Measurements from ENCODE around the gene CHRNB2. TPM values are rescaled to one million over a fixed set of nuclear protein-coding genes. Genes with fewer than 3 reads are reported as not detected.

The CHRNB2 gene, protein sequence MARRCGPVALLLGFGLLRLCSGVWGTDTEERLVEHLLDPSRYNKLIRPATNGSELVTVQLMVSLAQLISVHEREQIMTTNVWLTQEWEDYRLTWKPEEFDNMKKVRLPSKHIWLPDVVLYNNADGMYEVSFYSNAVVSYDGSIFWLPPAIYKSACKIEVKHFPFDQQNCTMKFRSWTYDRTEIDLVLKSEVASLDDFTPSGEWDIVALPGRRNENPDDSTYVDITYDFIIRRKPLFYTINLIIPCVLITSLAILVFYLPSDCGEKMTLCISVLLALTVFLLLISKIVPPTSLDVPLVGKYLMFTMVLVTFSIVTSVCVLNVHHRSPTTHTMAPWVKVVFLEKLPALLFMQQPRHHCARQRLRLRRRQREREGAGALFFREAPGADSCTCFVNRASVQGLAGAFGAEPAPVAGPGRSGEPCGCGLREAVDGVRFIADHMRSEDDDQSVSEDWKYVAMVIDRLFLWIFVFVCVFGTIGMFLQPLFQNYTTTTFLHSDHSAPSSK
- total RNA-seq (under 1 TPM in 2 of 7 donors, not detected in 5; 0.18 to 0.32 TPM), polyA plus RNA-seq (under 1 TPM in 1 of 3 donors, not detected in 2; 0.03 TPM)
- long read RNA-seq, donor 1, result 0 reads
- long read RNA-seq, donor 2, result 0 reads

DNA sequence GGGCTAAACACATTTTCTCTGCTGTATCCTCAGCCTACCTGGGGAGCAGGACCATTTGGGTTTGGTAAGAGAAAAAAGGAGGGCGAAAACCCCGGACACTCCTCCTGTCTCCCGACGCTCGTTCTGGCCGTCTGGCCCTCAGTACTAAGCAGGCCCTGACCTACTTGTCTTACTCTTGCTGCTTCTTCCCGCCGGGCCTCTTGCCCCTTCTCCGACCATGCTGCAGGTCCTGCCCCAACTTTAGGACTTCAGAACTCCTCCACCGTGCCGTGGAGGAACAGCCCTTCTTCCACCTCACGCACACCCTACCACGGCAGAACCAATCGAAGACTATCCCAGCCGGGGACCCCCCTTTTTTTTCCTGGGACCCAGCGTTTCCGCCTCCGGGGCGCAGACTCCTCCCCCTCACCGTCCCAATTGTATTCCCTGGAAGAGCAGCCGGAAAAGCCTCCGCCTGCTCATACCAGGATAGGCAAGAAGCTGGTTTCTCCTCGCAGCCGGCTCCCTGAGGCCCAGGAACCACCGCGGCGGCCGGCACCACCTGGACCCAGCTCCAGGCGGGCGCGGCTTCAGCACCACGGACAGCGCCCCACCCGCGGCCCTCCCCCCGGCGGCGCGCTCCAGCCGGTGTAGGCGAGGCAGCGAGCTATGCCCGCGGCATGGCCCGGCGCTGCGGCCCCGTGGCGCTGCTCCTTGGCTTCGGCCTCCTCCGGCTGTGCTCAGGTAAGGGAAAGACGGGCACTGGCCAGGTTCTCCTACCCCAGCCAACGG lies at the start of gene CHRNB2:
Gene CHRNB2 (plus strand): TSS at position 393 of the 771 bp plus-strand sequence. CDS start 267 bp downstream, at position 660.
- no peaks in the 10 kb centered on the region for H3K36me3 ChIP-seq
- no peaks in the 10 kb centered on the region for H3K9me3 ChIP-seq
- DNase-seq, result peak; percentile 90
- peaks cover 3 to 12% (median 9%) of the 10 kb centered on the region in 6 donors for H3K4me1 ChIP-seq
- WGBS, 5 donors, result 3 to 9% (median 4%) methylated on average over 32 to 53 of the region's 53 CpGs
- intact Hi-C loops (cut with DNase I; ENCODE audit: low total_unique reads), result loop anchor here (10.0 kb wide), 1 partner anchor 197 kb away; no protein-coding TSS in a partner anchor
- peak in 2 of 3 donors; percentile 26 to 64 for TF ChIP-seq POLR2AphosphoS5 (IDR thresholded peaks at IDR 0.05)
- TF ChIP-seq, protein P1, sequence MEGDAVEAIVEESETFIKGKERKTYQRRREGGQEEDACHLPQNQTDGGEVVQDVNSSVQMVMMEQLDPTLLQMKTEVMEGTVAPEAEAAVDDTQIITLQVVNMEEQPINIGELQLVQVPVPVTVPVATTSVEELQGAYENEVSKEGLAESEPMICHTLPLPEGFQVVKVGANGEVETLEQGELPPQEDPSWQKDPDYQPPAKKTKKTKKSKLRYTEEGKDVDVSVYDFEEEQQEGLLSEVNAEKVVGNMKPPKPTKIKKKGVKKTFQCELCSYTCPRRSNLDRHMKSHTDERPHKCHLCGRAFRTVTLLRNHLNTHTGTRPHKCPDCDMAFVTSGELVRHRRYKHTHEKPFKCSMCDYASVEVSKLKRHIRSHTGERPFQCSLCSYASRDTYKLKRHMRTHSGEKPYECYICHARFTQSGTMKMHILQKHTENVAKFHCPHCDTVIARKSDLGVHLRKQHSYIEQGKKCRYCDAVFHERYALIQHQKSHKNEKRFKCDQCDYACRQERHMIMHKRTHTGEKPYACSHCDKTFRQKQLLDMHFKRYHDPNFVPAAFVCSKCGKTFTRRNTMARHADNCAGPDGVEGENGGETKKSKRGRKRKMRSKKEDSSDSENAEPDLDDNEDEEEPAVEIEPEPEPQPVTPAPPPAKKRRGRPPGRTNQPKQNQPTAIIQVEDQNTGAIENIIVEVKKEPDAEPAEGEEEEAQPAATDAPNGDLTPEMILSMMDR (IDR thresholded peaks at IDR 0.05 in 8 of 11, conservative IDR thresholded peaks at IDR 0.05 in 3 of 11), result peak in 1 of 11 experiments; percentile 16
- no peak for TF ChIP-seq POLR2A (IDR thresholded peaks at IDR 0.05)
- H3K27me3 ChIP-seq (replicated peaks in 1 of 7), result peaks cover 0 to 61% (median 20%) of the 10 kb centered on the region in 7 donors
- no peak within 1 kb of the TSS for H3K27ac ChIP-seq
- peak within 1 kb of the TSS in 6 of 8 donors; percentile 5 to 55 (median 10) for H3K4me3 ChIP-seq

DNA sequence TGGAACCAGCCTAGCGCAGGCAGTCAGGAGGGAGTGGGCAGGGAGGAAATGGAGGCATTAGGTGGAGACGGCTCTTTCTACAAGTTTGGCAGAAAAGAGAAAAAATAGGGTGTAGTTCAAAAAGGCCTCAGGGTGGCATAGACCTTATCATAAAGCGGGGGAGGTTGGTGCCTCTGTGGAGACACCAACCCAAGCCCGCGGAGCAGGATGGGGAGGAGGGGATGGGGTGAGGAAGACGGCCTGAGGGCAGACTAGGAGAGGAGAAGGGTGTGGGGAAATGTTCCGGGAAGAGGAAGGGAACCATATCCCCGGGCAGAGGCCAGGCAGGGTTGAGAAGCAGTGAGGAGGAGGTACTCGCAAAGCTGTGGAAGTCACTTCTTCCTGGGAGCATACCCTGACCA lies 48.0 kb upstream of the CHRNB2 start:
- Histone ChIP-seq H3K4me1 (peaks cover 3 to 29% (median 8%) of the 10 kb centered on the region in 6 donors), H3K9me3 (no peaks in the 10 kb centered on the region)
- DNase-seq, result peak; percentile 34

DNA sequence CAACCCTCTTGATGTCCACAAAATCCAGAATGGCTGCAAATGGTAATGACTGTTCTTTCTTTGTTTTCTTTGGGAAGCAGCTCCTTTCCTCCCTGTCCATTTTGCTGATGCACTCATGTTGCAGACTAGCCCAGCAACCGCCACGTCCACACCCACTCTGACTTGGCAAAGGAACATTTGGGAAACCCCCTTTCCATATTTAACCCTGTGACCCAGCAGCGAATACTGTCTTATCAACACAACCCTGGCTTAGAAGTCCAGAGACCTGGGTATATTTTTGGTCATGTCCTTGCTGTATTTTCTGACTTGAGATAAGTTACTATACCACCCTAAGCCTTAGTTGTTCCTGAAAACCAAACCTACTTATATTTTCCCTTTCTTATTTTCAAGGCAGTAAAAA lies 47.2 kb upstream of the CHRNB2 start:
- H3K27me3 ChIP-seq (replicated peaks in 1 of 7), result no peaks in the 10 kb centered on the region
- H3K27ac ChIP-seq, result peak overlapping the region in 5 of 8 donors; percentile 41 to 64 (median 60)
- no peaks in the 10 kb centered on the region for H3K9me3 ChIP-seq
- WGBS, 5 donors, result 27 to 70% (median 50%) methylated on average over 3 of the region's 3 CpGs
- peak; percentile 21 for DNase-seq
- H3K4me1 ChIP-seq, result peaks cover 3 to 29% (median 10%) of the 10 kb centered on the region in 6 donors
- H3K36me3 ChIP-seq, result no peaks in the 10 kb centered on the region
- intact Hi-C loops (cut with DNase I; ENCODE audit: low total_unique reads), result no loop called here
- H3K4me3 ChIP-seq, result no peak overlapping the region
- TF ChIP-seq POLR2AphosphoS5 (IDR thresholded peaks at IDR 0.05), result no peak
- TF ChIP-seq, protein P1 (IDR thresholded peaks at IDR 0.05 in 8 of 11, conservative IDR thresholded peaks at IDR 0.05 in 3 of 11), result no peak
- no peak for TF ChIP-seq POLR2A (IDR thresholded peaks at IDR 0.05)

More for the DNA sequence above, 48.0 kb upstream of the CHRNB2 start:
- Histone ChIP-seq H3K4me3 (no peak overlapping the region), H3K27me3 (replicated peaks in 1 of 7) (no peaks in the 10 kb centered on the region), H3K36me3 (no peaks in the 10 kb centered on the region), H3K27ac (peak overlapping the region in 5 of 8 donors; percentile 41 to 64 (median 60))
- intact Hi-C loops (cut with DNase I; ENCODE audit: low total_unique reads), result no loop called here
- 64 to 78% (median 74%) methylated on average over 9 of the region's 9 CpGs for WGBS, 5 donors
- TF ChIP-seq POLR2A (IDR thresholded peaks at IDR 0.05), result no peak
- TF ChIP-seq, protein P1 (IDR thresholded peaks at IDR 0.05 in 8 of 11, conservative IDR thresholded peaks at IDR 0.05 in 3 of 11), result no peak
- no peak for TF ChIP-seq POLR2AphosphoS5 (IDR thresholded peaks at IDR 0.05)

Measured in spleen (tissue), 13 donors.